GM19438 (cell line): Measurements from ENCODE around the gene NCKIPSD.

Source experiments
- ATAC-seq: cut with Tn5 transposase; IDR thresholded peaks from one replicate; pipeline ENCODE4 v1.9.1; 2021; ENCODE audit warnings: low read depth; ENCODE audit not compliant: unreplicated experiment

NCKIPSD gene

DNA sequence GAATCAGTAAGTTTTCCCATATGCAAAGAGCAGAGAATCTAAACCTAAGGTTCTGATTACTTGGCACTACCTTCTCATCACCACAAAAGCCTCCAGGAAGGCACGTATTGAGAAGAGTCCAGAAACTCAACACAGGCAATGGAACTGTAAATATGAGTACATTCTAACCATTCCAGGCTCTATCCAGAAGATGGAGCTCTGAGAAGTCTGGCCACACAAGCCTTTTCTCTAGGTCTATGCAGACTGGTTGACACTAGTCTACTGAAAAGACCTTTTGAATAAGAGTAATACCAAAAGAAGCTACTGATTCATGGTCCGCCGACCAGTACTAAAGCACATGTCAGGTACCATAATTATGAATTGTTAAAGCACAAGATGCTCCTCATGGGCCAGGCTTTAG, 12.2 kb upstream of the NCKIPSD start:
- ATAC-seq, result no peak

DNA sequence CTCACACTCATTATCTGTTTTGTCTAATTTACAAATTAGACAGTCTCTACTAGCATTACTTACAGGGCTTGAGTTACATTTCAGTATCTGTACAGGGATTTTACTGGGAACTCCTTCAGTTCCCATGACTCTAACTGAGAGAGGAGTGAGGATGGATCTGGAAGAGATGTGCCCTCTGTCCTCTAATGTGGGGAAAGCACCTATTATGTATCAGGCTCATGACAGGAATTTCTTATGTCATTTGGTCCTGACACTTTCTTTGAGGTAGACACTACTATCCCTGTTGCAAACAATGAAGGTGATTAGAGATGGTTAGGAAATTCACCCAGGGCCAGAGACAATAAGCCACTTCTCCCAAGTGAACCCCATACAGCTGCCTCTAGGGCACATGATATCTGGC, 10.9 kb upstream of the NCKIPSD start:
- no peak for ATAC-seq

DNA sequence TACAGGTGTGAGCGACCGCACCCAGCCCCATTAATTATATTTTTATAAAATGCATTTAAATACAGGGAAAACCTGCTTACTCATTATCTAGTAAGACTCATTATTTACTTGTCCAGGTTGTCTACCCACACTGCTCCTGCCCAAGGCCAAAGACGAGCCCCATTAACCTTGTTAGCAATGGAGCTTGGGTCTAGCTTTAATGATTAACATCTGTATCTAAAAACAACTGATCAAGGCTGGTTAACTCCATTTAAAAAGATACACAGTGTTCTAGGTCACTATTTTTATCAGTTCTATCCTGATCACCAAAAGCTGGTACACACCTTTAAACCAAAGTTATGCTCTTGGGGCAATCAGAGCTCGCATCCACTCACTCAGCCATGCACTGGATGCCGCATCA, 10.4 kb upstream of the NCKIPSD start:
- ATAC-seq, result no peak

DNA sequence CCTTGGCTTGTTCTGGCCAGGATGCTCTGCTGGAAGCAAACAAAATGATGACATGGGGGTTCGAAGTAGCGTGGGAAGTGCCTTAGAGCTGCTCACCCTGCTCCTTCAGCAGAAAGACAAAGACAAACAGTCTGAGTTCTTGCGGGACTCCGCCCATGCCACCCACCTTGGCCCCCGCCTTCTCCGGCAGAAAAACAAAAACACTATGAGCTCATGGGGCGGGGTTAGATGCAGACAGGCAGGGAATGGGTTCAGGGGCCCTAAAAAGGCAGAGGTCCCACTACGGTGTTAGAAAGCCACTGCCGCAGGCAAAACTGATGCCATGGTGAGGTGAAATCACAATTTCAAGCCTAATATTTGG, 9.7 kb upstream of the NCKIPSD start:
- no peak for ATAC-seq

DNA sequence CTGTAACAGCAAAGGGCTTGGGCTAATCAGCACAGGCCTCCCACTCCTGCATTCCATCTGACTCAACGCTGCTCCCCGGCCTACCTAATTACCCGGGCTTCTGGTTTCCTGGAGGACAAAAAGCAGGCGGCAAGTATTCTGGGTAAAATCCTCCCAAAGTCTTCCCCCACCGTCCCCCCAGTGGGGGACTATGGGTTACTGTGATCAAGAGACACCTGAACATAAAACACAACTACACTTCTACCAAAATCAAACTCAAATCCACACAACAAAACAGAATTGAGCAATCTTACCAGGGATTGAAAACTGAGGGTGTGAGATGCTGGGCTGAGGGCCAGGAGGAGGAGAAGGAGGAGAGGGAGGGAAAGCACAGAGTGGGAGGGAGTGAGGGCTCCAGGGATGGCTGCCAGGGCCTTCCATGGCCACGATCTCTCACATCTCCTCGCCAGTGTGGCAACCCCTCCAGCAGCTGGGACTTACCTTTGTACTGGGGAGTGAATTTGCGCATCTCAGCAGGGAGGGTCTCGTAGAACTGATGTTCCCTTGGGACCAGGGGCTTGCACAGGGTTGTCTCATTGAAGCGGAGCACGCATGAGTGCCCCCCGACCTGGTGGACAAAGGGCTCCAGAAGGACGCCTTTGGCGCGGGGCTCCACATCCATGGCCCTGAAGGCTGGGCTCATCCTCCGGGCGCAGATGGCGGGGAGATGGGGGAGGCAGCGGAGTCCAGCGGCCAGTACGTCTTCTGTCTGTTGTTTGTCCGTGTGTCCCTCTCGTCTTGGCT, 9.1 kb upstream of the NCKIPSD start:
- ATAC-seq, result no peak

DNA sequence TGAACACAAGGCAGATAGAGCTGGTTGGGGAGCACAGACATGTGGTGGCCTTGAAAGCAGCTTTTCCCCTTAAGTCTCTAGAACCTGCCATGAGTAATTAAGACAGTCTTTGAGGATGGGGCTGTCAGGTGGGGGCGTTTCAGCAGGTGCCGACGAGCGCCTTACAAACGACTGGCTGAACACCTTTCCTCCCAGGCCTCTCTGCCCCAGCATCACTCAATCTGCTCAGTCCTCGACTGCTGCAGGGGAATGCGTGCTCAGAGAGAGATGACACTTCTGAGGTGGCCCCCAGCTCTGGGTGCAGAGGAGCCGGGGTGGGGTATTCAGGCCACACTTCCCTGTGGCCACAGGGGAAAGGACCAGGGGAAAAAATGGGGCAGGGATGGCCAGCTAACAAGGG, 8.1 kb upstream of the NCKIPSD start:
- no peak for ATAC-seq

DNA sequence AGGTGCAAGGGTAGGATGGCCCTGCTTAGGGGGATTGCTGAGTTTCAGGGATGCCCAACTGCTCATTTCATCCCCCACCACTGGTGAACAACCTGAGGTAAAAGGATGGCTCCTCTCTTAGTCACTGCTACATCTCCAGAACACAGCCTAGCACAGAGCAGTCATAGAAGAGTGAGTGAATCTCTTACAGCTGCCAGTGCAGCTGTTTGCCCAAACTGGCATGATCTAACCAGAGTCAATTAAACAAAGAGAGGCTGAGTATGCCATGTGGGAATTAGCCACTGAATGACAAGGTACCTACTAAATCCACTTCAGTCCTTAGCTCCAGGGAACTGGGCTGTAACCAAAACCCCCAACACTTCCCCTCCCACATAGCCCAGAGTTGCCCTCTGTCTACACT, 6.8 kb upstream of the NCKIPSD start:
- no peak for ATAC-seq

DNA sequence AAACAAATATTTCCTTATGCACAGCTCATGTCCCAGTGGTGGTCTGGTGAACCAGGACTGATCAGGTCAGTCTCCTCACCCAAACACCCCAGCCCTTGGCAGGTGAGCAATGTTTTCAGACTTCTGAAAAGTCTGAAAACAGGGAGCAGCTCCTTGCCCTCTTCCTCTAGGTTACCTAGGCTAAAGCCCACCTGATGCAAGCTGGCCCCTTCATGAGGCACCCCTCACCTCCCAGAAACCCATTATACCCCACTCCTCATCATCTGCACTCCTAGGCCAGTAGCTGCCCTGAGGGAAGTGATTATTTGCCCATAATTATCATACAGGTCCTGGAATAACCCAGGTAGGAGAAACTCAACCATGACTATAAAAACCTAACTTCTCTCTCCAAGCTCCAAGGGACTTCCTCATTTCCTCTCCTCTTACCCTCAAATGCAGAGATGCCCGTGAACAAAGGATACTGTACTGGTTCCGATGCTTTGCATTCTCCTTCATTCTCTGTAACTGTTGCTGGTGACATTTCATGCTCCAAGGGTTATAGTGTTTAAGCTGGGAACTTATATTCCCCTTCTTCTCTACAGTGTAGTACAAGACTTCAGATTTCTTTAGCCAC, 5.2 kb upstream of the NCKIPSD start:
- ATAC-seq, result no peak

DNA sequence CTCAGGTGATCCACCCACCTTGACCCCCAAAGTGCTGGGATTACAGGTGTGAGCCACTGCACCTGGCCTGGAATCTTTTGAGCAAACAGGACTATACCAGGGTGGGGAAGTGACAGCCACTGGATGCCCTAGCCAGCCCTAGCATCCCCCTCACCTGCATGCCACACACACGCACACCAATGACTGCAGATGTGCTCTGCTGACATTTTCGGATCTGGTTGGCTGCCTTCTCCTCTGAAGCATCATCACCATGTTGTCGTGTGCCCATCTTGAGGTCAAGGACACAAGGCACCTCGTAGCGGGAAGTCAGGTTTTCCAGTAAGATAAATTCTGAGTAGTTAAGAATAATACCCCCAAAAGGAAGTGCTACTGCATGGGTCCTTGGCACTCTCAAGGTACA, 3.7 kb upstream of the NCKIPSD start:
- no peak for ATAC-seq

DNA sequence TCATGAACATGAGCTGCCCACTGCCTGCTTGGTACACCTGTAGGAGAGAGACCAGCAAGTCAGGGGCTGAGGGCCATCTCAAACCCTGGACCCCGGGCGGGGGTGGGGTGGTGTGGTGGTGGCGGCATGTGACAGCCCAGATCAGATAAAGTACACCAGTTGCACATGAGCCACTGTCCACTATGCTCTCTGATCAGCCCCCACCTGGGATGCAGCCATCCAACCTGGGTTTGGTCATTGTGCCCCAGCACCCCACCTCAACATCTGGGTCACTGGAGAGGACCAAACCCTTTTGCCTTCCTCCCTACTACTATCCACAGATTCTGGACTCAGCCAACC, 3.0 kb upstream of the NCKIPSD start:
- ATAC-seq, result no peak

DNA sequence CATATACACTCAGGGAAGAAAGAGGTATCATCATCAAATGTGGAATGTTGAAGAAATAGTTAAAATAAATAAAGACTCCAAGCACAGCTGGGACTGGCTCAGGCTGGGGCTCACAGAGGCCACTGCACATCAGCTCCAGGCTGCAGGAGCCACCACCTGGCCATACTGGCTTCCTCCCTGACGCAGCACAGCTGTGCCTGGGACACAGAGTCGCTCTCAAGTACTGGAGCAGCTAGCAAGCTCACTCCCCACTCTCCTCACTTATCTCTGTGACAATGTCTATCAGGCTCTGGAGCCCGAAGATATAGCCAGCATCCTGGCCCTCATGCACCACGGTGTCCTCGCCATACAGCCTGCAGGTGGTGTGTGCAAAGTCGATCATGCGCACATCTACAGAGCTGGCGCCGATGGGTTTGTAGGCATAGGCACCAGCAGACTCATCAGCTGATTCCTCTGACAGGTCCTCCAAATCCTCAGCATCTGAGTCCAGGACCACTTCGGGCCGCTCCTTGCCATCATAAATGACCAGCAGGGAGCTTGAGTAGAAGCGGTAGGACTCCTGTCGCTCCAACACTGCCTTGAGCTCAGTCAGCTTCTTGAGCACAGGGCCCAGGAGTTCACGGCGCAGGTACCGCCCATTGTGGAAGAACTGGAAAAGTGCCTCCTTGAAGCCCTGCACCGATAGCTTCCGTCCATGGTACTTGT, 2.5 kb upstream of the NCKIPSD start:
- ATAC-seq, result no peak

DNA sequence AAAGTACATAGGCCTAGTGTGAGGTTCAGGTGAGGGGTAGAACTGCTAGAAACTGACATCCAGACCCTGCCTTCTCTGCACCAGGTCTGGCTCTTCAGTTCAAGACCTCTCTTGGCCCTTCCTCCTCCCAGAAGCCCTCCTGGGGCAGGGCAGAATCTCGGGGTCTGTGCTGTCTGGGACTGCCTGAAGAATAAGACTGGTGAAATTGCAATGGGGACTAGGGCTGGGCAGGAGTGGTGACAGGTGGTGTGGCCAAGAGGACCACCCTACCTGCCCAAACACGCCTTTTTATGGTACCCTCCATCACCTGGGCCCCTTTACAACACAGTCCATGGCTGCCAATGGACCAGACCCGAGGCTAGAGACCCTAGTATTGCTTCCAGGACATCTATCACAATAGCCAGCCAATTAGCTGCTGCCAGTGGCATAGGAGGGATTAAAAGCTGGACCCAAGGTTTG, 1.5 kb upstream of the NCKIPSD start:
- no peak for ATAC-seq

DNA sequence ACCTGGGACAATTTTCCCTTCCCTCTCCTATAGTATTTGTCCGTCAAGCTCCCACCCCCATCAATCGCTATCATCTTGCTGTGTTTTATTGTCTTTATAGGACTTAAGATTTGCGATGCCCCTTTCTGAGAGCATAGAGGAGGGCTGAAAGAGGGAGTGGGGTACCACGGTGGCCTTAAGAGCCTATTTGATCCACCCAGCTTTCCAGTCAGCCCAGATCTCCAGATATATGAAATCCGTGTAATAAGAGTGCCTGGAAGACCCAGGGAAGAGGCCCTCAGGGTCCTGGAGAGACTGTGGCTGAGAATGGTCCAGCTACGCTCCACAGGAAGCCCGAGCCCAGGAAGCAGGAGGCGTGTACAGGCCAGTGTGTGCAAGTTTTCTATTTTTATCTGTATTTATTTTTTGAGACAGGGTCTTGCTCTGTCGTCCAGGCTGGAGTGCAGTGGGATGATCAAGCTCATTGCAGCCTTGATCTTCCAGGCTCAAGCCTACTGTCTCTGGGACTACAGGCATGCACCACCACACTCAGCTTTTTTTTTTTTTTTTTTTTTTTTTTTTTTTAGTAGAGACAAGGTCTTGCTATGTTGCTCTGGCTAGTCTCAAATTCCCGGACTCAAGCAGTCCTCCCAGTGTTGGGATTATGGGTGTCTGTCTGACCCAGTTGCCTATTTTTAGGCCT, 964 bp upstream of the NCKIPSD start:
- ATAC-seq, result no peak

DNA sequence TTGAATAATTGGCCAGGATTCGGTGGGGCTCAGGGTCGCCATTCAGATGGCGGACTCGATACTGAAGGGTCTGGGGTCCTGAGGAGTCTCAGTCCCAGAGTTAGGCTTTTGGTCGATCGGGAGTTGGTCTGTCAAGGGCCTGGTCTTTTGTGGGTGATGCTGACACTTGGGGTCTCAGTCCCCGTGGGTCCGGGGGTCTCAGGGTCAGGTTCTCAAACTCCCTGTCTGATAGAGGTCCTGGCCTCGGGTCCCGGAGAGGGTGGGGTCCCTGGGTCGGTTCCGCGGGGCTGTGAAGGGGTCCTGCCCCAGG, 467 bp downstream of the NCKIPSD start:
- ATAC-seq, result no peak

DNA sequence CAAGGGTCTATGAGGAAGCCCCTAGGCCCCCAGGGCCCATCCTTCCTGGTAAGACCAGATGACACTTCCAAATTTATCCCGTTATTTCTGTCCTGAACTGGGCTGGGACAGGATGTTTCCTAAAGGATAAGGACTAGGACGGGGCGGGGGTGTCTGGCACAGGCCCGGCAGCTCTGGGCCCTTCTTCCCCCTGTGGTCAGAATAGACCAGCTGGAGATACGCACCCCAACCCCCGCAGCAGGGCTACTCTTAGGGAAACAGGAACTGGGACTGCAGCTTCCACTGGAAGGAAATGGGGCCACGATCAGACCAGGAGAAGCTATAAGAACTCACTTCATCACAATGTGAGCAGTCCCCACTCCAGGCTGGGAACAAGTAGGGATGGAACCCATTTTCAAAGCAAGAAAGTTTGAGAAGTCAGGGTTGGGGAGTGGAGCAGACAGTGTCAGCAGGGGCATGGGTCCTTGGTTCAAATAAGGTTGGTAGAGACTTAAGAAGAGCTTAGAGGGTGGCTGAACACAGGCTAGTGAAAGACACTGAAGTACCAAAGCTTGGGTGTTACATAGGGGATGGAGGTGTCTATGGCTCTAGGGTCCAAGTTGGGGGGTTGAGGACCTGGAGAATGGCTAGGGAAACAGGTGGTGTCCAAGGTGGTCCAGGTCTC, 1.1 kb downstream of the NCKIPSD start:
- no peak for ATAC-seq

DNA sequence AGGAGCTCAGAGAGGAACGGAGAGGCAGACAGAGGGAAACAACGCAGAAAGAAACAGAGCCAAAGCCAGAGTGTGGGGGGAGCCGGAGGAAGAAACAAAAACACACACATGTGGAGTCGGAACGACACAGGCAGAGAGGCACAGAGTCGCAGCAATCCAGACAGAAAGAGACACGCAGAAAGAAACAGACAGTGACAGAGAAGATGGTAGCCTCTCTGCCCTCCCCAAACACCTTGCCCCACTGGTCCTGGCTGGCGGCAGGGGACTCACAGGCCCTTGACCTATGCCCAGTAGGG, 1.7 kb downstream of the NCKIPSD start:
- no peak for ATAC-seq

DNA sequence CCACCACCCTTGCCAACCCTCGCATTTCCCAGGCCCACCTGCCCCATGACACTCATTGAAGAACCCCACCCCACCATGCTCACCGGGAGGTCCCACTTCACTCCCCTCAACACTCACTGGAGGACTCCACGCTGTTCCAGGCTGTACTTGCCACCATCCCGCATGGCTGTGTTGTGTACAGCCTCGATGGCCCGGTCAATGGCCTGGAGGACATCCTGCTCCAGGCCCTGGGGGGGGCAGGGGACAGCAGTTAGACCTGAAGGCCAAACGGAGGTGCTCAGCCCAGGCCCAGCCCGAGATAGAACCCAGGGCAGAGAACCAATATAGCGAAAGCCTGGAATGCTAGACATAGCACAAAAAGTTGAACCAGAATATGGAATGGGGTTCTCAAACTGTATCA, 2.9 kb downstream of the NCKIPSD start:
- no peak for ATAC-seq

DNA sequence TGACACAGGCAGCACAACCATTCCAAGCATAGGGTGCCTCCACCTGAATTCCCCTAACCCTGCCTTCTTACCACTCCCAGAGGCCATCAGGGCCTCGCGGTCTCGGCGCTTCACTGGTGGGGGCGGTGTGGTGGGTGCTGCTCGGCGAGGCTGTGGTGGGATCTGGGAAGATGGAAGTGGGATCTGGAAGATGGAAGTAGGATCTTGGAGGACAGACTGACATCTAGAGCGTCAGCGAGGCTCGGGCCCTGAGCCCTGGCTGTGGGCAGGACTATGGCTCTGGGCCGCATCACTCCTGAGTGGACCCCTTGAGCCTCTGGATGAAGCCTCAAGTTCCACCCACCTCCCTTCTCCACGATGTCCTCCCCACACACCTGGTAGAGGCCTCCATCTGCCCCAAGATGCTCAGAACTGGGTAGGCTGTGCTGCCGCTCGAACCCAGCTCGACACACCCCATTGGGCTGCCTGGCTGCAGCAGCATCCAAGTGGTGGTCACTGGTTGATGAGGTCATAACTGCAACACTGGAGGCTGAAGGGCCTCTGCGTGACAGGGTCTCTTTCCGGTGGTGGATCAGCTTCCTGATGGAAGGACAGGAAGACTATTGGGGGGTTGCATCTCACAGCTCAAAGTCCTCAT, 3.6 kb downstream of the NCKIPSD start:
- no peak for ATAC-seq

DNA sequence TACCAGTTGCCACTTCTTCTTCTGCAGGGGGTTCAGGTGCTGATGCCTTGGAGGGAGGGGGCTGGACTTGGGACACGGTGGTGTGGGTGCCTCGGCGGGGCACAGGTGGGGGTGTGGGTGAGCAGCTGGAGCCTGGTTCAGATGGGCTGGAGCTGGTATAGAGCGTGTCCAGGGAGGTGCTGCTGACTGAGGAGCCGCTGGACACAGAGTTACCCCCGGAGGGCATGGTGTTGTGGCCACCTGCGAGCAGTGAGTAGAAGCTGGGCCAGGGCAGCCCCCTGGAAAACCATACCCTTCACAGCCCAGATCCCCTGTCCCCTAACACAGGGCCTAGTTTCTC, 4.2 kb downstream of the NCKIPSD start:
- no peak for ATAC-seq

DNA sequence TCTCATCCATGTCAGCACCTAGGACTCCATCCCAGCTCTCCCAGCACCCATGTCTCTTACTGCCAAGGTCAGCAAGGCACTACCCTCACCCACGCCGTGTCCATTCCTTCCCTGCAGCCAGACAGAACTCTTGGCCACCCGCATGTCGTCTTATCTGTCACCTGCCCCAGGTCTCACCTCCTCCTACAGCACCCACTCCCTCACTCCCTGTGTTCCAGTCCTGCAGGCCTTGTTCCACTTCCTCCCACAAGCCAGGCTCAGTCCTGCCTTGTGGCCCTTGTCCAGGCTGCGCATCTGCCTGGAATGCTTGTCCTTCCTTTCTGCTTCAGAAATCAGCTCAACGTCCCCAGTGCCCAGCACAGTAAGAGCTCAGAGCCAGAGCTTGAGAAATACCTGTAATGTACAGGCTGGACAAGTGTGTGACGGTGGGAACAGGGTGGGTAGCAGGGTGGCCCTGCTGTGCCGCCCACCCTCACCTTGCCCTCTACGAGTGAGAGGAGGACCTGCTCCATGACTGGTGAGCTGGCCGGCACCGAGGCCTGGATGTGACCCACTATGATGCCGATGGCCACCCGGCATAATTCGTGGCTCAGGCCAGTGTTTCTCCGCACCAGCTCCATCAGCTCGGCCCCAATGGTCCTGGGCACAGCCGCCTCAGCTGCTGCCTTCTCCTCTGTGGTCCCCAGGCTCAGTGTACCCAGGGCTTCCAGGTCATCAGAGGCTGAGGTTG, 4.7 kb downstream of the NCKIPSD start:
- no peak for ATAC-seq
